MM.1S (cell line): Measurements from ENCODE around the gene DPM1.

Experiments
- DNase-seq: peaks from one replicate; pipeline ENCODE4 v3.0.0-alpha.2; 2015
- H2AFZ ChIP-seq: fragments of 300-600 bp; sonication (generic); 2 replicates; pipeline ENCODE4 v1.6.0; 2016; ENCODE audit warnings: antibody characterized with exemption, low read length
- H3F3A ChIP-seq: fragments of 300-600 bp; sonication (generic); 2 replicates; pipeline ENCODE4 v1.6.1; 2016; ENCODE audit warnings: mild to moderate bottlenecking, antibody characterized with exemption, low read length, moderate library complexity, mixed read lengths; ENCODE audit not compliant: insufficient read depth
- H3K27ac ChIP-seq: fragments of 300-600 bp; sonication (generic); 2 replicates; pipeline ENCODE4 v1.5.1; 2016; ENCODE audit warnings: mild to moderate bottlenecking, low read length
- H3K27me3 ChIP-seq: fragments of 300-600 bp; sonication (generic); replicated peaks from 2 replicates; pipeline ENCODE4 v1.6.0; 2016; ENCODE audit warnings: low read length; ENCODE audit not compliant: insufficient read depth
- H3K36me3 ChIP-seq: fragments of 300-600 bp; sonication (generic); replicated peaks from 2 replicates; pipeline ENCODE4 v1.6.1; 2016; ENCODE audit warnings: mild to moderate bottlenecking, low read length, mixed read lengths; ENCODE audit not compliant: insufficient read depth
- H3K4me1 ChIP-seq: fragments of 300-600 bp; sonication (generic); 2 replicates; pipeline ENCODE4 v1.6.1; 2016; ENCODE audit warnings: low read length, mixed read lengths
- H3K4me2 ChIP-seq: fragments of 300-600 bp; sonication (generic); 2 replicates; pipeline ENCODE4 v1.6.0; 2016; ENCODE audit warnings: low read depth, low read length
- H3K4me3 ChIP-seq: fragments of 300-600 bp; sonication (generic); 2 replicates; pipeline ENCODE4 v1.5.1; 2016; ENCODE audit warnings: low read length, mixed read lengths
- H3K79me2 ChIP-seq: fragments of 300-600 bp; sonication (generic); 2 replicates; pipeline ENCODE4 v1.6.1; 2016; ENCODE audit warnings: mixed run types, low read length, mixed read lengths
- H3K9ac ChIP-seq: fragments of 300-600 bp; sonication (generic); 2 replicates; pipeline ENCODE4 v1.6.1; 2016; ENCODE audit warnings: low read length, mixed read lengths
- H3K9me2 ChIP-seq: fragments of 300-600 bp; sonication (generic); replicated peaks from 2 replicates; pipeline ENCODE4 v1.6.1; 2016; ENCODE audit warnings: mild to moderate bottlenecking, low read length, mixed read lengths; ENCODE audit not compliant: insufficient read depth
- H3K9me3 ChIP-seq: fragments of 300-600 bp; sonication (generic); replicated peaks from 2 replicates; pipeline ENCODE4 v1.6.1; 2016; ENCODE audit warnings: mild to moderate bottlenecking, low read length, mixed read lengths; ENCODE audit not compliant: insufficient read depth
- H4K20me1 ChIP-seq: fragments of 300-600 bp; sonication (generic); 2 replicates; pipeline ENCODE4 v1.6.1; 2016; ENCODE audit warnings: mild to moderate bottlenecking, low read length, moderate library complexity, mixed read lengths; ENCODE audit not compliant: insufficient read depth
- CTCF ChIP-seq: fragments of 300-600 bp; sonication (generic); IDR thresholded peaks from 2 replicates; pipeline ENCODE4 v1.5.1; 2016; ENCODE audit warnings: antibody characterized with exemption, low read length, mixed read lengths
- EZH2 ChIP-seq: fragments of 300-600 bp; sonication (generic); optimal IDR thresholded peaks from 2 replicates; pipeline ENCODE3; 2017; ENCODE audit warnings: low read depth, mild to moderate bottlenecking, antibody characterized with exemption, low read length, mixed read lengths
- EZH2phosphoT487 ChIP-seq: fragments of 300-600 bp; sonication (generic); IDR thresholded peaks from 2 replicates; pipeline ENCODE4 v1.6.1; 2018; ENCODE audit warnings: antibody characterized with exemption, low read length

DPM1 gene

GRCh38 chr20:50957798-50958614 is at the start of gene DPM1:
TSS of gene DPM1 (minus strand) at chr20:50958532. CDS start at chr20:50958523, 9 bp downstream.
- H3K9me3 ChIP-seq: no peaks in the 10 kb centered on the region
- peaks cover 43% of the 10 kb centered on the region for H3K4me1 ChIP-seq
- H3K36me3 ChIP-seq: 0 out of 2 replicates have a peak, but pooled peaks cover 4% of the 10 kb centered on the region
- H3K4me2 ChIP-seq: peak within 1 kb of the TSS; percentile 93
- no peaks in the 10 kb centered on the region for H3K27me3 ChIP-seq
- peak within 1 kb of the TSS; percentile 81 for H3K4me3 ChIP-seq
- H3F3A ChIP-seq: peaks cover 17% of the 10 kb centered on the region
- DNase-seq: peak; percentile 90
- H3K79me2 ChIP-seq: peaks cover 82% of the 10 kb centered on the region
- TF ChIP-seq EZH2 (no peak), CTCF (no peak), EZH2phosphoT487 (no peak)
- peaks cover 7% of the 10 kb centered on the region; the same call in 1 of the 2 replicates for H4K20me1 ChIP-seq
- peak within 1 kb of the TSS; percentile 32 for H2AFZ ChIP-seq
- H3K27ac ChIP-seq: peak within 1 kb of the TSS; percentile 74
- H3K9ac ChIP-seq: peak within 1 kb of the TSS; percentile 96
- no peaks in the 10 kb centered on the region for H3K9me2 ChIP-seq

DNA sequence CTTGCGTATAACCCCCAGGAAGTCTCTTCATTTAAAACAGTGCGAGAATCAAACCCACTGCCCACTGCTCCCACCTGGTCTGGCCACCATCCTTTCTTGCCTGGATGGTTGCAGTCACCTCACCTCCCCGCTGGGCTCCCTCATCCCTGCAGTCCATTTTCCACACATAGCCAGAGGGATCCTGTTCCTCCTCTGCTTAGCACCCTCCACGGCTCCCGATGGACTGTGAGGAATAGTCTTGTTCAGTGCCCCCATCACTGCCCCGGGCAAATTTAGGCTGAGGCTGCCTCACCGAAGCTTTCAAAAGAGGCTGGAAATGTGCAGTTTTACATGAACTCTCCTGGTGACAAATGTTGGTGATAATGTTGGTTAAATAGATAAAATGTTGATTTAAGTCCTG is 46.9 kb upstream of the DPM1 start:
- Histone ChIP-seq H3K79me2 (no peaks in the 10 kb centered on the region), H3K4me1 (no peaks in the 10 kb centered on the region), H3K27ac (no peak overlapping the region), H3K27me3 (peaks cover 32% of the 10 kb centered on the region), H3K9ac (no peak overlapping the region), H3K36me3 (no peaks in the 10 kb centered on the region), H3K4me2 (no peak overlapping the region), H2AFZ (no peak overlapping the region), H4K20me1 (no peaks in the 10 kb centered on the region), H3F3A (no peaks in the 10 kb centered on the region), H3K9me2 (no peaks in the 10 kb centered on the region), H3K9me3 (no peaks in the 10 kb centered on the region), H3K4me3 (no peak overlapping the region)
- no peak for DNase-seq
- no peak for TF ChIP-seq CTCF
- no peak for TF ChIP-seq EZH2phosphoT487
- no peak for TF ChIP-seq EZH2

- H3K4me1 ChIP-seq: no peaks in the 10 kb centered on the region
- H3K79me2 ChIP-seq: no peaks in the 10 kb centered on the region
- H3K36me3 ChIP-seq: no peaks in the 10 kb centered on the region
- H2AFZ ChIP-seq: no peak overlapping the region
- H3K4me3 ChIP-seq: no peak overlapping the region
- TF ChIP-seq EZH2: no peak
- no peak overlapping the region for H3K4me2 ChIP-seq
- no peaks in the 10 kb centered on the region for H3K9me3 ChIP-seq
- H3K9ac ChIP-seq: no peak overlapping the region
- H3K27me3 ChIP-seq: peaks cover 36% of the 10 kb centered on the region
- H3K9me2 ChIP-seq: no peaks in the 10 kb centered on the region
- no peaks in the 10 kb centered on the region for H4K20me1 ChIP-seq
- no peak for DNase-seq
- no peak overlapping the region for H3K27ac ChIP-seq
- no peaks in the 10 kb centered on the region for H3F3A ChIP-seq
Observed at GRCh38 chr20:51004781-51005180, 46.4 kb upstream of the DPM1 start.

- H3K27ac ChIP-seq: no peak overlapping the region
- H3K79me2 ChIP-seq: no peaks in the 10 kb centered on the region
- H3K9me2 ChIP-seq: no peaks in the 10 kb centered on the region
- H2AFZ ChIP-seq: no peak overlapping the region
- no peaks in the 10 kb centered on the region for H3K9me3 ChIP-seq
- H3K27me3 ChIP-seq: peaks cover 38% of the 10 kb centered on the region
- no peaks in the 10 kb centered on the region for H3F3A ChIP-seq
- H3K4me2 ChIP-seq: no peak overlapping the region
- H4K20me1 ChIP-seq: no peaks in the 10 kb centered on the region
- H3K36me3 ChIP-seq: no peaks in the 10 kb centered on the region
- H3K9ac ChIP-seq: no peak overlapping the region
- no peak for DNase-seq
- no peaks in the 10 kb centered on the region for H3K4me1 ChIP-seq
- TF ChIP-seq CTCF (no peak), EZH2phosphoT487 (no peak), EZH2 (no peak)
- H3K4me3 ChIP-seq: no peak overlapping the region
Observed at GRCh38 chr20:51004305-51004727, 46.0 kb upstream of the DPM1 start.
